Heart left ventricle (tissue), 16 donors: ENCODE results near the gene CDK2. TPM values are rescaled to one million over a fixed set of nuclear protein-coding genes. Genes with fewer than 3 reads are reported as not detected.

Experiments
- ATAC-seq, 4 donors: fragments of 200-7000 bp; cut with Tn5 transposase; one replicate each; pipeline ENCODE4 v1.9.1; 2020 to 2022; ENCODE audit warnings: moderate library complexity in 4 of 4, mild to moderate bottlenecking in 3 of 4, moderate number of reproducible peaks in 1 of 4
- DNase-seq, 5 donors: peaks; one replicate each; pipeline ENCODE4 v3.0.0-alpha.2; 2020
- H3K27ac ChIP-seq, 12 donors: fragments of 200-600 bp; sonication (generic) in 4 of 12; one replicate each; pipeline versions ENCODE4 v1.5.0 to v1.8.0; 2016 to 2022; ENCODE audit warnings: mild to moderate bottlenecking in 2 of 12
- H3K27me3 ChIP-seq, 9 donors: fragments of 200-600 bp; sonication (generic) in 2 of 9; one replicate each; pipeline versions ENCODE4 v1.5.1 to v1.8.0; 2016 to 2022; ENCODE audit warnings: mild to moderate bottlenecking in 3 of 9
- H3K36me3 ChIP-seq, 9 donors: fragments of 200-600 bp; sonication (generic) in 2 of 9; one replicate each; pipeline versions ENCODE4 v1.5.0 to v1.8.0; 2018 to 2022; ENCODE audit warnings: mild to moderate bottlenecking in 2 of 9
- H3K4me1 ChIP-seq, 12 donors: fragments of 200-600 bp; sonication (generic) in 4 of 12; one replicate each; pipeline versions ENCODE4 v1.5.0 to v1.8.0; 2016 to 2022; ENCODE audit warnings: mild to moderate bottlenecking in 3 of 12
- H3K4me3 ChIP-seq, 12 donors: fragments of 200-600 bp; sonication (generic) in 4 of 12; one replicate each; pipeline versions ENCODE4 v1.5.0 to v1.8.0; 2017 to 2022; ENCODE audit warnings: mild to moderate bottlenecking in 9 of 12, moderate library complexity in 4 of 12
- H3K9me3 ChIP-seq, 12 donors: fragments of 200-600 bp; sonication (generic) in 4 of 12; one replicate each; pipeline versions ENCODE4 v1.5.0 to v1.8.0; 2016 to 2022; ENCODE audit warnings: mild to moderate bottlenecking in 1 of 12
- CTCF ChIP-seq, 12 donors: fragments of 200-600 bp; sonication (generic) in 4 of 12; IDR thresholded peaks; one replicate each; pipeline versions ENCODE4 v1.5.0 to v1.8.0; 2018 to 2022; ENCODE audit warnings: antibody characterized with exemption in 12 of 12, mild to moderate bottlenecking in 5 of 12
- POLR2A ChIP-seq, 2 donors: fragments of 450-650 bp; IDR thresholded peaks; one replicate each; pipeline ENCODE4 v1.6.1; 2017; ENCODE audit warnings: antibody characterized with exemption in 2 of 2, mild to moderate bottlenecking in 2 of 2, moderate library complexity in 2 of 2
- WGBS, 4 donors: extraction: QIAGEN DNeasy Blood & Tissue Kit in 2 of 4; methylation state at CpG; one replicate each; pipeline versions ENCODE4 v1.1.5 to v1.1.7; 2013 to 2018; 5-methylcytosine and 5-hydroxymethylcytosine counted together
- intact Hi-C, 10 donors: fragments of 100-400 bp; cut with DNase I; formaldehyde crosslinking; loops; one replicate each; pipeline versions ENCODE4 v1.11.1 to v1.14.2; 2022
- polyA plus RNA-seq, 2 donors: library from polyadenylated mRNA; stranded (reverse); fragments of 200-250 nt; gene quantifications; one replicate each; pipeline ENCODE4 v1.2.3, GENCODE V29; 2013
- total RNA-seq, 9 donors: library from RNA; depleted of rRNA in 2 of 9; stranded (reverse); fragments of >200 nt in 2 of 9; fragmentation: NEBNext Ultra II Directional in 3 of 9; extraction: Animal tissue kit (Norgen Biotek cat#: 25700) in 3 of 9; gene quantifications; one replicate each; pipeline versions ENCODE4 v1.1.0 to v1.2.4, GENCODE V29; 2016 to 2023
- donor health status: ischemic (EF 13 %, LVEDD 7.1; RV severe dilation, severe dysfunction).
- donor health status: healthy with polysubstance abuse.
- donor health status: DM: no; HTN: yes; CAD: no.
- donor health status: DM: no; HTN: no; CAD: no.
- donor health status: ischemic (EF 25% LVEDD 6.9; RV normal size, moderate dysfunction).
- donor health status: ischemic (EF 25% LVEDD 5.7; RV mildly dilated, moderate dysfunction).
- donor health status: healthy.
- donor health status: DM: yes; HTN: yes; CAD: no.
- donor health status: ischemic (EF 35%, LVEDD 5.7; RV mildly dilated, moderate dysfunction).
- donor health status: nonischemic (EF 11% LVEDD 7.7; RV severe dilation, severe dysfunction).
- donor health status: DM: yes; HTN: yes; CAD: no.
- donor health status: PGD.
- donor health status: ischemic (EF 29% LVEDD 5.4; RV normal size, mild dysfunction).
- donor health status: nonischemic (EF 23%, LVEDD 6.1; RV moderate dilation, normal function).

The CDK2 gene
- total and polyA plus RNA-seq, 11 donors, result 3.7 to 23.5 (median 11.3) TPM

- DNase-seq, result no peak
- no peaks in the 10 kb centered on the region for H3K27me3 ChIP-seq
- H3K36me3 ChIP-seq, result peaks cover 0 to 16% (median 0%) of the 10 kb centered on the region in 9 donors
- WGBS, 4 donors, result 86 to 90% (median 89%) methylated on average over 7 of the region's 7 CpGs
- peak overlapping the region in 4 of 12 donors; percentile 16 to 72 (median 48) for H3K4me3 ChIP-seq
- no peak for ATAC-seq
- peak overlapping the region in 1 of 12 donors; percentile 38 for H3K27ac ChIP-seq
- peaks cover 0 to 55% (median 28%) of the 10 kb centered on the region in 12 donors for H3K4me1 ChIP-seq
- TF ChIP-seq POLR2A (IDR thresholded peaks at IDR 0.05) (no peak), CTCF (IDR thresholded peaks at IDR 0.05) (no peak)
- intact Hi-C loops, result loop anchor here in 3 of 10 donors (5.0 kb wide), 2 partner anchors 34 to 39 kb away; partner anchors contain the start of genes CDK2 (in 2 of the 3), PMEL (in 2 of the 3) and RAB5B (in 1 of the 3)
- no peaks in the 10 kb centered on the region for H3K9me3 ChIP-seq
These were observed 33.3 kb upstream of the CDK2 start for GRCh38 chr12:55933169-55933798.

GRCh38 chr12:55933799-55934742 lies 32.6 kb upstream of the CDK2 start:
- intact Hi-C loops, result loop anchor here in 3 of 10 donors (5.0 kb wide), 2 partner anchors 33 to 38 kb away; partner anchors contain the start of genes CDK2 (in 2 of the 3), PMEL (in 2 of the 3) and RAB5B (in 1 of the 3)

GRCh38 chr12:55934773-55935172 lies 31.9 kb upstream of the CDK2 start:
- no peak for DNase-seq
- intact Hi-C loops, result loop anchor here in 6 of 10 donors (5.0 kb wide), 5 partner anchors 33 to 197 kb away; partner anchors contain the start of genes CDK2 (in 2 of the 6), PMEL (in 2 of the 6), ORMDL2 (in 1 of the 6) and RAB5B (in 1 of the 6)
- Histone ChIP-seq H3K9me3 (no peaks in the 10 kb centered on the region), H3K36me3 (peaks cover 0 to 23% (median 0%) of the 10 kb centered on the region in 9 donors), H3K27ac (peak overlapping the region in 1 of 12 donors; percentile 7), H3K4me1 (peaks cover 0 to 44% (median 21%) of the 10 kb centered on the region in 12 donors), H3K4me3 (no peak overlapping the region), H3K27me3 (no peaks in the 10 kb centered on the region)
- ATAC-seq, result no peak
- TF ChIP-seq POLR2A (IDR thresholded peaks at IDR 0.05) (no peak), CTCF (IDR thresholded peaks at IDR 0.05) (no peak)
- WGBS, 4 donors, result 94 to 100% (median 100%) methylated on average over 1 of the region's 1 CpG

More at GRCh38 chr12:55933799-55934742, 32.6 kb upstream of the CDK2 start:
- Histone ChIP-seq H3K27me3 (no peaks in the 10 kb centered on the region), H3K36me3 (peaks cover 0 to 23% (median 0%) of the 10 kb centered on the region in 9 donors), H3K4me3 (peak overlapping the region in 1 of 12 donors; percentile 71), H3K27ac (peak overlapping the region in 1 of 12 donors; percentile 38), H3K9me3 (no peaks in the 10 kb centered on the region), H3K4me1 (peaks cover 0 to 47% (median 22%) of the 10 kb centered on the region in 12 donors)
- TF ChIP-seq CTCF (IDR thresholded peaks at IDR 0.05) (no peak), POLR2A (IDR thresholded peaks at IDR 0.05) (no peak)
- DNase-seq (no peak), ATAC-seq (no peak)
- WGBS, 4 donors, result 96 to 100% (median 98%) methylated on average over 1 of the region's 1 CpG
